Loucy (cell line): ENCODE results near the gene CLSTN2.

ENCODE experiments used
- CTCF ChIP-seq: fragments of 200-600 bp; sonication (generic); conservative IDR thresholded peaks from 2 replicates; pipeline ENCODE4 v1.5.1; 2014; ENCODE audit warnings: mild to moderate bottlenecking, antibody characterized with exemption, low read length
- EZH2phosphoT487 ChIP-seq: fragments of 200-600 bp; IDR thresholded peaks from 2 replicates; pipeline ENCODE4 v1.6.1; 2018; ENCODE audit warnings: antibody characterized with exemption, mild to moderate bottlenecking, moderate library complexity, borderline replicate concordance

GRCh38 chr3:140223631-140224030 is 288.6 kb downstream of the CLSTN2 start:
- TF ChIP-seq CTCF (no peak), EZH2phosphoT487 (no peak)
